K562 (cell line): ENCODE measurements around the gene CGREF1. TPM values are rescaled to one million over a fixed set of nuclear protein-coding genes. Genes with fewer than 3 reads are reported as not detected.

Experiments used
- ATF2 ChIP-seq: sonication (generic); formaldehyde crosslinking; IDR thresholded peaks from 2 replicates; pipeline ENCODE4 v1.8.1; 2022; ENCODE audit warnings: missing genetic modification reagents
- E2F1 ChIP-seq: sonication (generic); formaldehyde crosslinking; IDR thresholded peaks from 2 replicates; pipeline ENCODE4 v1.8.1; 2023; ENCODE audit warnings: mild to moderate bottlenecking, missing genetic modification reagents, moderate library complexity
- E2F5 ChIP-seq: sonication (generic); formaldehyde crosslinking; IDR thresholded peaks from 2 replicates; pipeline ENCODE4 v1.8.0; 2022; ENCODE audit warnings: mild to moderate bottlenecking, missing genetic modification reagents
- FOS ChIP-seq: IDR thresholded peaks from 3 replicates; pipeline ENCODE4 v1.6.1; 2011; ENCODE audit not compliant: insufficient read length; ENCODE audit errors: extremely low read depth
- IRF9 ChIP-seq: fragments of 450-650 bp; IDR thresholded peaks from 2 replicates; pipeline ENCODE4 v1.6.1; 2016; ENCODE audit warnings: missing biosample characterization, missing genetic modification characterization
- MECOM ChIP-seq: fragments of 250-450 bp; sonication (Bioruptor Pico); IDR thresholded peaks from 2 replicates; pipeline ENCODE4 v1.8.0; 2022; ENCODE audit warnings: inconsistent platforms
- NCOR1 ChIP-seq: fragments of 450-650 bp; IDR thresholded peaks from 2 replicates; pipeline ENCODE4 v1.6.1; 2016; ENCODE audit warnings: mild to moderate bottlenecking, moderate library complexity
- NUFIP1 ChIP-seq: fragments of 450-650 bp; IDR thresholded peaks from 2 replicates; pipeline ENCODE4 v1.6.1; 2018; ENCODE audit not compliant: partially characterized antibody
- TRIM24 ChIP-seq, 2 experiments: fragments of 450-650 bp; IDR thresholded peaks; 2 replicates each; pipeline ENCODE4 v1.6.1; 2016
- ZBTB12 ChIP-seq: fragments of 250-450 bp; sonication (Bioruptor Pico); IDR thresholded peaks from 2 replicates; pipeline ENCODE4 v1.4.0; 2020
- ZBTB5 ChIP-seq: fragments of 450-650 bp; IDR thresholded peaks from 2 replicates; pipeline ENCODE4 v1.6.1; 2017; ENCODE audit warnings: antibody characterized with exemption
- ZHX1 ChIP-seq: fragments of 150-350 bp; conservative IDR thresholded peaks from 2 replicates; pipeline ENCODE4 v1.6.1; 2014; ENCODE audit warnings: low read length
- ZNF316 ChIP-seq: fragments of 450-650 bp; IDR thresholded peaks from 2 replicates; pipeline ENCODE4 v1.6.1; 2016
- ZNF764 ChIP-seq: fragments of 250-450 bp; sonication (Bioruptor Pico); IDR thresholded peaks from 2 replicates; pipeline ENCODE4 v1.4.0; 2020; ENCODE audit warnings: low read depth, mild to moderate bottlenecking, moderate library complexity
- polyA plus RNA-seq, 8 experiments: library from polyadenylated mRNA; depleted of rRNA in 4 of 8; stranded (reverse) in 5 of 8; unstranded in 3 of 8; fragments of >200 nt; fragmentation: Nextera tagmentation in 2 of 8; fragmentation: Illumina TruSeq in 1 of 8; extraction: Ambion mirVana in 2 of 8; extraction: Trizol in 1 of 8; gene quantifications; 2 replicates each; pipeline versions ENCODE4 v1.2.1 to v1.2.3, GENCODE V29; 2011 to 2014; ENCODE audit warnings: inconsistent platforms in 1 of 8, missing spikeins in 1 of 8
- total RNA-seq, 7 experiments: library from RNA; depleted of rRNA in 6 of 7; stranded (reverse); fragments of >200 nt in 6 of 7; fragmentation: Illumina TruSeq in 2 of 7; extraction: Trizol in 2 of 7; gene quantifications; 2 replicates each; pipeline versions ENCODE4 v1.2.1 to v1.2.3, GENCODE V29; 2011 to 2021; ENCODE audit warnings: low replicate concordance in 1 of 7

CGREF1 gene
- total and polyA plus RNA-seq, 9 of the 15 experiments (the other 6 are each of a cell fraction or from before 2014, with no cell fraction given), result 0.07 to 0.50 (median 0.37) TPM

GRCh38 chr2:27050996-27051901 is 67.7 kb downstream of the CGREF1 start, which contains the start of gene AGBL5 (continued):
- TF ChIP-seq ZBTB5 (peak; percentile 70), NUFIP1 (peak; percentile 11), E2F1 (CRISPR knock-in tag) (peak; percentile 62; the same call in 1 of the 2 replicates), NCOR1 (no peak), ATF2 (CRISPR knock-in tag) (no peak), MECOM (no peak), ZBTB12 (CRISPR knock-in tag) (0 out of 2 replicates have a peak, but pooled peaks have one; percentile 56), FOS (peak; percentile 86), ZNF316 (no peak), ZNF764 (CRISPR knock-in tag) (peak; percentile 73), E2F5 (CRISPR knock-in tag) (no peak; the same call in 1 of the 2 replicates), ZHX1 (peak; percentile 26), IRF9 (tag) (no peak), TRIM24 (IDR thresholded peaks at IDR 0.05) (peak in 1 of 2 experiments; percentile 71; a peak in 2 of 4 replicates)
